ENCODE measurements around the gene EPB41. TPM values are rescaled to one million over a fixed set of nuclear protein-coding genes. Genes with fewer than 3 reads are reported as not detected.
"Not testable (repeated sequence)": the region's sequence is repeated elsewhere in the genome, so short reads cannot be mapped to it uniquely, and the experiment has no call there.

EPB41 gene
- total and polyA plus RNA-seq, 2 of the 8 experiments (the other 6 are each of a cell fraction or from before 2014, with no cell fraction given): 36.7 to 109 TPM

DNA sequence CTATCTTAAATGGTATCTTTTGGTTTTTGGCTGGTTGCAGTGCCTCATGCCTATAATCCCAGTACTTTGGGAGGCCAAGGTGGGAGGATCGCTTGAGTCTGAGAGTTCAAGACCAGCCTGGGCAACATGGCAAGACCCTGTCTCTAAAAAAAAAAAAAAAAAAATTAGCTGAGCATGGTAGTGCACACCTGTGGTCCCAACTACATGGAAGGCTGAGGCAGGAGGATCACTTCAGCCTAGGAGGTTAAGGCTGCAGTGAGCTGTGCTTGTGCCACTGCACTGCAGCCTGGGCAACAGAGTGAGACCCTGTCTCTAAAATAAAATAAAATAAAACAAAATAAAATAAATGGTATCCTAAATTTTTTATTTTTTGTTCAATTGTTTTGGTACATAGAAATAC is 131.3 kb downstream of the EPB41 start:
- DNase-seq (ENCODE audit: low read depth in 1 of 2, low spot score in 2 of 2); H4K5ac ChIP-seq (ENCODE audit: insufficient read length, low read depth, low read length); H3K14ac ChIP-seq (ENCODE audit: insufficient read length); H3K79me1 ChIP-seq (ENCODE audit: low read depth, low read length); H3K4me3 ChIP-seq (ENCODE audit: extremely low read depth in 1 of 4, insufficient read depth in 2 of 4, low read depth in 3 of 4, low read length in 4 of 4); H2BK20ac ChIP-seq (ENCODE audit: low read length); H2BK120ac ChIP-seq (replicated peaks; ENCODE audit: low read depth, low read length); H3K4ac ChIP-seq (replicated peaks; ENCODE audit: insufficient read length, low read depth, low read length); H2BK5ac ChIP-seq (ENCODE audit: low read depth, low read length); H4K8ac ChIP-seq (ENCODE audit: extremely low read depth, insufficient read depth, low read length); H3K56ac ChIP-seq (replicated peaks; ENCODE audit: insufficient read length, low read depth, low read length); H3K23ac ChIP-seq (ENCODE audit: insufficient read length); POLR2A ChIA-PET (ENCODE audit: partially characterized antibody); H2BK15ac ChIP-seq (ENCODE audit: low read length); H3K36me3 ChIP-seq (ENCODE audit: control insufficient read depth in 2 of 4, insufficient read depth in 4 of 4, low read length in 3 of 4); H2AK5ac ChIP-seq (ENCODE audit: low read depth, low read length); H3K9me3 ChIP-seq (ENCODE audit: insufficient read depth in 2 of 2, low read depth in 1 of 2, low read length in 1 of 2); H2BK12ac ChIP-seq (ENCODE audit: low read depth, low read length); H3K23me2 ChIP-seq (ENCODE audit: low read depth, low read length); H3K79me2 ChIP-seq (ENCODE audit: control insufficient read depth in 1 of 2, insufficient read depth in 2 of 2, low read length in 2 of 2); H3K9ac ChIP-seq (replicated peaks in 1 of 4; ENCODE audit: extremely low read depth in 1 of 4, low read depth in 3 of 4, low read length in 3 of 4); FAIRE-seq; H3K18ac ChIP-seq (ENCODE audit: extremely low read depth, low read length); H2AFZ ChIP-seq (ENCODE audit: low read length); H4K91ac ChIP-seq (replicated peaks; ENCODE audit: insufficient read length, low read length); H4K20me1 ChIP-seq (replicated peaks in 1 of 2; ENCODE audit: control insufficient read depth in 1 of 2, insufficient read depth in 2 of 2, low read length in 2 of 2); H3K27me3 ChIP-seq (replicated peaks in 1 of 4; ENCODE audit: control insufficient read depth in 3 of 4, extremely low read depth in 1 of 4, insufficient read depth in 3 of 4, low read length in 3 of 4); H3K4me2 ChIP-seq (ENCODE audit: insufficient read depth in 1 of 2, low read depth in 2 of 2, low read length in 2 of 2); H3K4me1 ChIP-seq (replicated peaks in 1 of 4; ENCODE audit: control insufficient read depth in 3 of 4, insufficient read depth in 4 of 4, low read length in 3 of 4); H3K27ac ChIP-seq (ENCODE audit: low read depth, low read length): not testable (repeated sequence)
- CTCF ChIA-PET (ENCODE audit: partially characterized antibody): interaction anchor here (3.4 kb wide), 1 partner anchor 11 kb away, joined by 14 read pairs; no protein-coding TSS in a partner anchor
- 88% methylated on average over 1 of the region's 1 CpG; no CpG with 5 or more reads in 1 of the 2 experiments for WGBS, 2 experiments (ENCODE audit: extremely low coverage in 1 of 2, insufficient coverage in 1 of 2, insufficient read length in 1 of 2, insufficient replicate concordance in 2 of 2, low coverage in 1 of 2, low lambda C conversion rate in 2 of 2, missing lambda C conversion rate in 1 of 2)
